AG10803 (cell line): ENCODE results near the gene BRPF3.

Experiments
- DNase-seq: peaks from one replicate; pipeline ENCODE4 v3.0.0; 2010; ENCODE audit warnings: low read depth
- H3K4me3 ChIP-seq: 2 replicates; pipeline ENCODE4 v1.5.1; 2011; ENCODE audit warnings: mild to moderate bottlenecking, low read length, control low read depth
- CTCF ChIP-seq: conservative IDR thresholded peaks from 2 replicates; pipeline ENCODE4 v1.5.1; 2011; ENCODE audit warnings: mild to moderate bottlenecking, low read length, control low read depth, inconsistent platforms

Gene BRPF3

GRCh38 chr6:36229223-36229622, 32.7 kb downstream of the BRPF3 start:
- no peak for TF ChIP-seq CTCF
- no peak overlapping the region for H3K4me3 ChIP-seq
- no peak for DNase-seq

GRCh38 chr6:36230371-36230770, 33.8 kb downstream of the BRPF3 start:
- no peak for DNase-seq
- no peak for TF ChIP-seq CTCF
- no peak overlapping the region for H3K4me3 ChIP-seq

GRCh38 chr6:36232172-36232571, 35.6 kb downstream of the BRPF3 start:
- no peak overlapping the region for H3K4me3 ChIP-seq
- DNase-seq, result no peak
- no peak for TF ChIP-seq CTCF

- no peak for DNase-seq
- no peak overlapping the region for H3K4me3 ChIP-seq
- TF ChIP-seq CTCF, result no peak
Observed at GRCh38 chr6:36235309-36235708, 38.8 kb downstream of the BRPF3 start.

GRCh38 chr6:36235862-36236261, 39.3 kb downstream of the BRPF3 start:
- no peak overlapping the region for H3K4me3 ChIP-seq
- no peak for DNase-seq
- TF ChIP-seq CTCF, result no peak

GRCh38 chr6:36239774-36240173, 43.2 kb downstream of the BRPF3 start:
- no peak overlapping the region for H3K4me3 ChIP-seq
- no peak for TF ChIP-seq CTCF
- DNase-seq, result no peak

GRCh38 chr6:36241728-36242127, 45.2 kb downstream of the BRPF3 start:
- DNase-seq, result peak; percentile 10
- no peak for TF ChIP-seq CTCF
- H3K4me3 ChIP-seq, result no peak overlapping the region
